ENCODE data around the gene ZNF223.

DNA sequence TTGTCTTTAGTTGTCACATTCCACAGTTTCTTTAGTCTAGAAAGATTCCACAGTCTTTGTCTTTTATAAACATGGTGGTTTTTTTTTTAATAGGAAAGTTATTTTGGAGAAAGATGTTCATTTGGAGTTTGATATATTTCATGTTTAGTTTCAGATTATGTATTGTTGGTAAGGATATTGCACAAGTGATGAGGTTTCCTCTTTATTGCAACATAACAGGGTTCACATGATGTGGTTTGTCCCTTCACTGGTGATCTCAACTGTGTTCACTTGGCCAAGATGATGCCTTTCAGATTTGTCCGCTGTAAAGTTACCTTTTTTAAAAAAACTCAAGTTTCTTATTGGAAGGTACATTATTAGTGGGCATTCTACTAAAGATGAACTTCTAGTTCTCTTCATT lies 45.9 kb upstream of the ZNF223 start:
- TF ChIP-seq TAF1 (IDR thresholded peaks at IDR 0.05; ENCODE audit: borderline replicate concordance, insufficient read depth, low read length): no peak
- no peak for TF ChIP-seq POLR2AphosphoS5 (IDR thresholded peaks at IDR 0.05; ENCODE audit: low read depth, low read length)
